Stomach (tissue), 4 donors: ENCODE data around the gene ANKHD1.

Experiments used
- POLR2AphosphoS5 ChIP-seq, 3 donors: sonication (generic); formaldehyde crosslinking; IDR thresholded peaks; one replicate each; pipeline ENCODE4 v1.6.1; 2016; ENCODE audit warnings: antibody characterized with exemption in 3 of 3
- TF ChIP-seq, protein P1 (sequence below), 7 experiments: fragments of 450-650 bp in 4 of 7; fragments of 200-600 bp in 3 of 7; sonication (generic) in 3 of 7; IDR thresholded peaks; one replicate each; pipeline ENCODE4 v1.5.1; 2016 to 2019; ENCODE audit warnings: antibody characterized with exemption in 7 of 7, control low read depth in 2 of 7, mild to moderate bottlenecking in 1 of 7

DNA sequence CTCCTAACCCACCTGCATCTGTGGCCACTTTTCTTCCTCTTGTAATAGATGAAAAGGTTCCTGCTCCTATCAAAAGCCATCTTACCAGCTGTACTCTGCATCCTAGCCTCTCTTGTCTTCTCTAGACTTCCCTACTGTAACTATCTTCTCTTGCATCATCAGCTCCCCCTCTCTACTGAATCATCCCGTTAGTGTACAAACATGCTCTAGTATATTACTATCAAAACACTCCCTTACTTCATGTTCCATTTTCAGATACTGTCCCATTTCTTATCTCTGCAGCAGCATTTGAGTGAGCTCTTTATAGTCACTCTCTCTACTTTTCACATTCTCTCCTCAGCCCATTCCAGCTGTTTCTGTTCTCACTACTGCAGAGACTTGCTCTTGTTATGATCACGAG is 152.8 kb downstream of the ANKHD1 start:
- TF ChIP-seq, protein P1, sequence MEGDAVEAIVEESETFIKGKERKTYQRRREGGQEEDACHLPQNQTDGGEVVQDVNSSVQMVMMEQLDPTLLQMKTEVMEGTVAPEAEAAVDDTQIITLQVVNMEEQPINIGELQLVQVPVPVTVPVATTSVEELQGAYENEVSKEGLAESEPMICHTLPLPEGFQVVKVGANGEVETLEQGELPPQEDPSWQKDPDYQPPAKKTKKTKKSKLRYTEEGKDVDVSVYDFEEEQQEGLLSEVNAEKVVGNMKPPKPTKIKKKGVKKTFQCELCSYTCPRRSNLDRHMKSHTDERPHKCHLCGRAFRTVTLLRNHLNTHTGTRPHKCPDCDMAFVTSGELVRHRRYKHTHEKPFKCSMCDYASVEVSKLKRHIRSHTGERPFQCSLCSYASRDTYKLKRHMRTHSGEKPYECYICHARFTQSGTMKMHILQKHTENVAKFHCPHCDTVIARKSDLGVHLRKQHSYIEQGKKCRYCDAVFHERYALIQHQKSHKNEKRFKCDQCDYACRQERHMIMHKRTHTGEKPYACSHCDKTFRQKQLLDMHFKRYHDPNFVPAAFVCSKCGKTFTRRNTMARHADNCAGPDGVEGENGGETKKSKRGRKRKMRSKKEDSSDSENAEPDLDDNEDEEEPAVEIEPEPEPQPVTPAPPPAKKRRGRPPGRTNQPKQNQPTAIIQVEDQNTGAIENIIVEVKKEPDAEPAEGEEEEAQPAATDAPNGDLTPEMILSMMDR (IDR thresholded peaks at IDR 0.05) = no peak
- TF ChIP-seq POLR2AphosphoS5 (IDR thresholded peaks at IDR 0.05) = no peak
